DMS 273 (cell line): ENCODE results near the gene INPP5B.
"Not testable (repeated sequence)": the region's sequence is repeated elsewhere in the genome, so short reads cannot be mapped to it uniquely, and the experiment has no call there.

Source experiments
- DNase-seq: peaks from one replicate; lab custom pipeline; 2025; ENCODE audit not compliant: unreplicated experiment; lab: John Stamatoyannopoulos, UW

Gene INPP5B

GRCh38 chr1:37948166-37948565 lies 1.3 kb upstream of the INPP5B start:
- DNase-seq, result no peak

- DNase-seq, result no peak
Observed at GRCh38 chr1:37947364-37947763, 511 bp upstream of the INPP5B start.

GRCh38 chr1:37945743-37946702 lies 830 bp downstream of the INPP5B start:
- DNase-seq, result no peak

DNA sequence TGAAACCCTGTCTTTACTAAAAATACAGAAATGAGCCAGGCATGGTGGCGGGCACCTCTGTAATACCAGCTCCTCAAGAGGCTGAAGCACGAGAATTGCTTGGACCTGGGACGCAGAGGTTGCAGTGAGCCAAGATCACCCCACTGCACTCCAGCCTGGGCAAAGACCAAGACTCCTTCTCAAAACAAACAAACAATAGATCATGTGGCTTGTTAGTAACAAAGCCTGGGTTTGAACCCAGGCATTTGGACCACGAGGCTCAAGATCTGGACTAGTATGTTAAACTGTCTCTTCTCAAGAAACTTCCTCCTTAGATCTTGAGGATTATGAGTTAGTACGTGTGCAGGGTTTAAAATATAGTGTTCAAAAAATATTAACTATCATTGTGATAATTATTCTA lies 1.6 kb downstream of the INPP5B start:
- no peak for DNase-seq

- DNase-seq, result no peak
Observed at GRCh38 chr1:37944816-37945215, 2.0 kb downstream of the INPP5B start.

DNA sequence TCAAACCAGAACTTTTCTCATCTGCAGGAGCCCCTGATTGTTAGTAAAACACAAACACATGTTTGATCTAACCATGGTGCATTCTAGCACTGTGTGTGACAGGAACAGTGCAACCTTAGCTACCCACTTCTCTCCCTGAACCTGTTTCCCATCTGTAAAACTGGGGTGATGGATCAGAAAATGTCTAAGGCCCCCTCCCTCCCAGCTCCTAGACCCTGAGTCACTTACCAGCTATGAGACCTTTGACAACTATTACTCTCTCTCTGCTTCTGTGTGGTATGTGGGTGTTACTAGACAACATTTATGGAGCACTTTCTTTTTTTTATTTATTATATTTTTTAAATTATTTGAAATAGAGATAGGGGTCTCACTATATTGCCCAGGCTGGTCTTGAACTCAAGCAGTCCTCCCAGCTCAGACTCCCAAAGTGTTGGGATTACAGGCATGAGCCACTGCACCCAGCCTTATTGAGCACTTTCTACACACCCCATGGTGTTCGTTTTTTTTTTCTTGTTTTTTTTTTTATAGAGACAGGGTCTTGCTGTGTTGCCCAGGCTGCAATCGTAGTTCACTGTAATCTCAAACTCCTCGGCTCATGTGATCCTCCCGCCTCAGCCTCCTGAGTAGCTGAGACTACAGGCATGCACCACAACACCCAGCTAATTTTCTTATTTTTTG lies 2.6 kb downstream of the INPP5B start:
- no peak for DNase-seq

DNA sequence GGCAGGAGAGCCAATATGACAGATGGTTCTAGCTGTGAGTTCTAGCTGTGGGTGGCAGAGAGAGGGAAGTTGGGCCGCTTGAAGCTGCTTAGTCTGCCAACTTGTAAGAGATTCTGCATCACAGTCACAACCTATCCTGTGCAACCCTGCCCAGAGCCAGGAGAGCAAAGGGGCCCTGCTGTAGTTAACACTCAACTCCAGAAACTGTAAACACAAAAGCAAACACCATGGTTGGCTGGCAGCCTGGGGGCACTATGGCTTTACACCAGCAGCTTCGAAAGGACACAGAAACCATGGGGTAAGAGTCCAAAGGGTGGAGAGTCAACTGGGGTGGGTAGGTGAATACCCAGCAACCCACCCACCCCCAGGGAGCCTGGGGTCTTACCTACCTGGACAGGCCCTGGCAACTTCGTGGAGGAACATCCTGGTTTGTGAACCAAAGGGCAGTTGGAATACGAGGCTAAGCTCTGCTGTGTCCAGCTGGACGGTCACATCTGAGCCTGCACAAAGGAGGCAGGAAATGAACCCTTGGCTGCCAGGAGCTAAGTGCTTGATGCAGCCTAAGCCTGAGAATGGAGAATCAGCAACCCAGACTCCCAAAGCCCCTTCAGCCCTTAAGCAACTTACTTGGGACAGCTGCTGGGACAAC lies 6.4 kb downstream of the INPP5B start:
- DNase-seq, result peak; percentile 86

- DNase-seq, result not testable (repeated sequence)
Observed at GRCh38 chr1:37936760-37937159, 10.1 kb downstream of the INPP5B start.

DNA sequence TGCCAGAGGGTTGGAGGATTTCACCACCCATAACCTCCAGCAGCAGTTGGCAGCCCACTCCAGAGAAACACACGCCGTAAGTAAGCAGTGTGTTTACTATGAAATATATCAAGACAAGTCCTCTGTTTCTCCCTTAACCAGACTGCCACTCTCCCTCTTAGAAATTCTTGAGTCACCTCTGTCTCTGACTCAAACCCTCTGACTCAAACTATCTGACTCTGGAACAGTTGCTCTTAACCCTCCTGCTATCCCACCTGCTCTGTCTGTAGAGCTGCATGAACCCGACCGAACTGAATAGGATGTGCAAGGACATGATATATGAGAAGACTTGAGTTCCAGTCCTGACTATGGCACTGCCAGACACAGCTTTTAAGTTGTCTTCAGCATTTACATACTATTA lies 14.1 kb downstream of the INPP5B start:
- peak; percentile 27 for DNase-seq

DNA sequence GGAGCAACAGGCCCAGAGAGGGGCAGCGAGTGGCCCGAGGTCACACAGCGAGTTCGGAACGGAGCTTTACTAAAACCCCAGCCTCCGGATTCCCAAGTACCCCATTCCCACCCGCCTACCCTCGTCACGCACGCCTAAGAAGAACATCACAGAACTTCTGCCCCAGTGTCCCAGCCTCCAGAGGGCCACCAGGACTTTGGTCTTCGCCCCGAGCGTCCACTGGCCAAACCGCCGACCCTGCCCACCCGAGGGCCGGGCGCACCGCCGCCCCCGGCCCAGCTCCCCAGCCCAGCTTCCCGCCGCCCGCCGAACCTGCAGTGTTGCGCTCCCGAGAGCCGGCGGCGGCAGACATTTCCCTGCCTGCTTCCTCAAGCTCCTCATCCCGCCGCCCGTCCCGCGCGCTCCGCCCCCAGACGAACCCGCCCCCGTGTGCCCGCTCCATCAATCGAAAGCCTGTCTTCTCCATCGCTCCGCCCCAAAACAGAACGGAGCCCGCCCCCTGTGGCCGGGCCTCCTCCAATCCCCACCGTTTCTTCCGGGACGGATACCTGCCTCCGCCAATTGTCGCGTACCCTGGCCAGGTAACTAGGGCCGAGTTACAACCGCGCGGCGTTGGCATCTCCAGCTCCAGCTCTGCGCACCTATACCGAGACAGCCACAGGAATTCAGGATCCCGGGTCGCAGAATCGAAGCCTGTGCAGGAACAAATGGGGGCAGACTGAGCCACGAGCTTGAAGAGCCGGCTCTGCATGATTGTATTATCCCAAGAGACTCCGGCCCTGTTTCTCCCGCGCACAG lies 15.3 kb downstream of the INPP5B start:
- DNase-seq, result peak; percentile 99

GRCh38 chr1:37931102-37931360 lies 15.8 kb downstream of the INPP5B start:
- DNase-seq, result peak; percentile 42

- no peak for DNase-seq
Observed at GRCh38 chr1:37930246-37931101, 16.4 kb downstream of the INPP5B start.

DNA sequence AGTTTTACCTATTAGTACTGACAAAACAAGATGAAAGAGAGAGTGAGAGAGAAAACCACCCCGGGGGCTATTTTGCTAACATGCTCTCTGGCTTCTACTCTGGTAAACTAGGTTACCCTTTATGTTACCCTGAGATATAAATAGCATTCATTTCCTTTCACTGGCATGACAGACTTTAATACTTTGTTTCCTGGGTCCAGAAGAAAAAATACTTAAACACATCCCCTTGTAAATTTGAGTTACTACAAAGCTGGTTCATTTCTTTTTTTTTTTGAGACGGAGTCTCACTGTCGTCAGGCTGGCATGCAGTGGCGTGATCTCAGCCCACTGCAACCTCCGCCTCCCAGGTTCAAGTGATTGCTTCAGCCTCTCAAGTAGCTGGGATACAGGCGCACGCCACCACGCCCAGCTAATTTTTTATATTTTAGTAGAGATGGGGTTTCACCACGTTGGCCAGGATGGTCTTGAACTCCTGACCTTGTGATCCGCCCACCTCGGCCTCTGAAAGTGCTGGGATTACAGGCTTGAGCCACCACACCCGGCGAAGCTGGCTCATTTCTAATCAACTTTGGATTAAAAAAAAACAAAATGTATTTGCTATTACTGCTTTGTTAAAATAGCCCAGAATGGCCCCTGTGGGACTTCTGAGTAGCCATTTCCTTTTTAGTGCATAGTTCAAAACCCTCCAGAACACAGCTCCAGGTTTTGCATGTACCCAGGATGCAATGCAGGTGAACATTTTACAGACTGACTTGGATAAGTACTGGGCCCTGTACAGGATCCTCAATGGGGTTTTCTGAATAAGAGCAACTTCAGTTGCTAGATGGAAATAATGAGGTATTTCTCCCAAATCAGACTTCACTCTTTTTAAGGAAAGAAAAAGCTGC lies 20.6 kb downstream of the INPP5B start:
- DNase-seq, result no peak

- DNase-seq, result no peak
Observed at GRCh38 chr1:37925316-37925715, 21.5 kb downstream of the INPP5B start.

- no peak for DNase-seq
Observed at GRCh38 chr1:37923551-37923889, 23.3 kb downstream of the INPP5B start.

DNA sequence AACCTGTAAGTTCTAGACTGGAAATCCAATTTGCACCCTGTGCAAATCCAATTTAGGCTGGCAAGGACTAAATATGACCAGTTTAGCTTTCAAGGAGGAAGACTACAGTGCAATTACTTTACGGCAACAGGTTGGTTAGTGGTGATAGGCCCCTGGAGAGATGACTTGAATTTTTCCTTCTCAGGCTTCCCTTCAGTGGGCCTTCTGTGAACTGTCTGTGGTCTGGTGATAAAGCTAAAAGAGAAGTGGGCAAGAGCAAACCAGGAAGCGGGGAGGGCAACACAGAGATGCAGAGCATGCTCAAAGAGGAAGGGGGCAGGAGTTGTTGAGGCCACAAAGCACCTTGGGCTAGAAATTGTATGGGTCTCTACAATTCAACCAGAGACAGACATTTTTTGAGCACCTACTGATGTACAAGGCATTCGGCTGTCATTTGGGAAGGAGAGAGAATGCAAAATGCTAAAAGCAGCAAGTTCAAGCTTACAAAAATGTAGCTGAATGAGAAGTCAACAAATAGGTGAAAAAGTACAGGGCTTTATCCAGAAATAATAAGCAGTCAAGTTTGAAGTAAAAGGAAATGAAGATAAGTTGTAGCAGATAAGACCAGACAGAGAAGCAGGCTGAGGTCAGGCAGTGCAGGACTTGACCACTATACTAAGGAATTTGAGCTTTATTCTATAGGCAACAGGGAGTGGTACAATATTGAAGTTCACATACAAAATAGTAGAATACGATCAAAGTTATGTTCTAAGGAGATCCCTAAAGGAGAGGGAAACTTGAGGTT lies 23.9 kb downstream of the INPP5B start:
- DNase-seq, result no peak

DNA sequence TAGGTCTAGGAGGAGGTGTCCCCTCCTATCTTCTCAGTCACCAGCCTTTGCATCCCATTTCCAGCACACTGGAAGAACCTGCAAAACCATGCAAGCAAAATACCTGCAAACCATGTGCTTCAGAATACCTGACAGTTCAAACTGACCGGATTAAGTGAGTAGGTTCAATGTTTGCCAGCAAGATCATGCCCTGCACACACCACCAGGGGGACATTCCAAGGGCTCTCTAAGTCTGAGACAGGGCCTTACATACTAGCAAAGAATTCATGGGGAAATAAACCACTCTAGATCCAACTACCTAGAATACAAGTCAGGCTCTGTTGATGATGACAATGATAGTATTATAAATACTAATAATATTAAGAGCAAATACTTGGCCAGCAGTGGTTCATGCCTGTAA lies 27.6 kb downstream of the INPP5B start:
- DNase-seq, result peak; percentile 55

DNA sequence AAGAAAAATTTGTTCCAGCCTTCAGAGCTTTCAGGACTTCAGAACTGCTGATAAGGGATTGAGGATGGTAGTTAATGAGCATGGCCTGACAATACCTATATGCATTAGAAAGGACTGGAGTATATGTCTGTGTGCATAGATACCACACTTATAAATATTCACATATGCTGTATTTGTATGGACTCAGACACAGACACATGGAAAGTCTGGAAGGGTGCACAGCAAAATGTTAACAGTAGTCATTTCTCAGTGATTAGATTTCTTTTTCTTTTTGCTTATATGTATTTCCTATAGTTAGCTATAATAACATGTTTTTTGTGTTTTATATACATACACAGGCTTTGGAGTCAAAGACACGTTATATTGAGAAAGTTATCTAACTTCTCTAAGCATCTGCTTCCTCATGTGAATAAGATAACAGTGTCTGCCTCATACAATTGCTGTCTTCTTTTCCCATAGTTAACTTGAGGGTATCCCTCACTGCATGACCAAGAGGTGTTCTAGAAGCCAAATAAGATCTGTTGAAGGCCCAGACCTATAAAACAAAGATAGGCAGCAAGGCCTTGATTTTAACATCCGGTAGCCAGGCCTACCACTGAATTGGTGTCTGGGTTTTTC lies 31.3 kb downstream of the INPP5B start:
- no peak for DNase-seq
